SK-N-SH treated with all-trans-retinoic acid at 6 μM for 48 hours (cell line): ENCODE results near the gene KIAA1755.

Experiments used
- ISL1 ChIP-seq: fragments of 250-450 bp; sonication (Bioruptor Pico); IDR thresholded peaks from 2 replicates; pipeline ENCODE4 v2.1.2; 2022; ENCODE audit warnings: mild to moderate bottlenecking, moderate library complexity
- PPARA ChIP-seq: fragments of 250-450 bp; sonication (Bioruptor Pico); IDR thresholded peaks from 2 replicates; pipeline ENCODE4 v1.5.0; 2020; ENCODE audit warnings: mild to moderate bottlenecking, borderline replicate concordance
- TCF4 ChIP-seq: fragments of 250-450 bp; sonication (Bioruptor Pico); IDR thresholded peaks from 2 replicates; pipeline ENCODE4 v1.8.0; 2021; ENCODE audit warnings: mild to moderate bottlenecking, moderate library complexity, borderline replicate concordance
- TF ChIP-seq, protein P1 (sequence below): fragments of 250-450 bp; sonication (Bioruptor Pico); IDR thresholded peaks from 2 replicates; pipeline ENCODE4 v1.8.0; 2020; ENCODE audit warnings: mild to moderate bottlenecking, moderate library complexity, borderline replicate concordance

GRCh38 chr20:38197619-38198018 is 62.9 kb downstream of the KIAA1755 start:
- TF ChIP-seq TCF4 (CRISPR knock-in tag) (no peak), ISL1 (CRISPR knock-in tag) (no peak), PPARA (CRISPR knock-in tag) (no peak)
- TF ChIP-seq, protein P1, sequence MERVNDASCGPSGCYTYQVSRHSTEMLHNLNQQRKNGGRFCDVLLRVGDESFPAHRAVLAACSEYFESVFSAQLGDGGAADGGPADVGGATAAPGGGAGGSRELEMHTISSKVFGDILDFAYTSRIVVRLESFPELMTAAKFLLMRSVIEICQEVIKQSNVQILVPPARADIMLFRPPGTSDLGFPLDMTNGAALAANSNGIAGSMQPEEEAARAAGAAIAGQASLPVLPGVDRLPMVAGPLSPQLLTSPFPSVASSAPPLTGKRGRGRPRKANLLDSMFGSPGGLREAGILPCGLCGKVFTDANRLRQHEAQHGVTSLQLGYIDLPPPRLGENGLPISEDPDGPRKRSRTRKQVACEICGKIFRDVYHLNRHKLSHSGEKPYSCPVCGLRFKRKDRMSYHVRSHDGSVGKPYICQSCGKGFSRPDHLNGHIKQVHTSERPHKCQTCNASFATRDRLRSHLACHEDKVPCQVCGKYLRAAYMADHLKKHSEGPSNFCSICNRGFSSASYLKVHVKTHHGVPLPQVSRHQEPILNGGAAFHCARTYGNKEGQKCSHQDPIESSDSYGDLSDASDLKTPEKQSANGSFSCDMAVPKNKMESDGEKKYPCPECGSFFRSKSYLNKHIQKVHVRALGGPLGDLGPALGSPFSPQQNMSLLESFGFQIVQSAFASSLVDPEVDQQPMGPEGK (CRISPR knock-in tag) = no peak
